GM19438 (cell line): ENCODE measurements around the gene DDX53.

Experiments
- ATAC-seq: cut with Tn5 transposase; IDR thresholded peaks from one replicate; pipeline ENCODE4 v1.9.1; 2021; ENCODE audit warnings: low read depth; ENCODE audit not compliant: unreplicated experiment

Gene DDX53

GRCh38 chrX:23048806-23049573 lies 49.2 kb downstream of the DDX53 start:
- no peak for ATAC-seq

DNA sequence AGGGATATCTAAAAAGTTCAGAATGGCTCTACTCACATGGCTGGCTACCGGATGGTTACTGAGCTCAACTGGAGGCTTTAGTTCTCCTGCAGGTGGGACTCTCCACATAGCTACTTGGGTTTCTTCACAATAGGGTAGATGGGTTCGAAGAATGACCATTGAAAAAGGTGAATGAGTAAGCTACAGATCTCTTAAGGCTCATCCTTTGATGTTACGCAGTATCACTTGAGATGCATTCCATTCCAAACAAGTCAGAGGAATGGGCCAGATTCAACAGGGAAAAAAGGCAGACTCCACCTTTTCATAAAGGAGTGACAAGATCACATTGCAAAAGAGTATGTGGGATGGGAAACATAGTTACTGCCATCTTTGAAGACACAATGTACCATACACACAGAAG lies 52.6 kb downstream of the DDX53 start:
- no peak for ATAC-seq
